B cell (primary cell): ENCODE results near the gene ESRRA. TPM values are rescaled to one million over a fixed set of nuclear protein-coding genes. Genes with fewer than 3 reads are reported as not detected.

Experiments used
- ATAC-seq: fragments of 200-7000 bp; cut with Tn5 transposase; one replicate; pipeline ENCODE4 v1.10.0; 2021; ENCODE audit warnings: low read depth, mild to moderate bottlenecking, moderate number of reproducible peaks, moderate library complexity
- CTCF ChIA-PET: fragments of 350-600 bp; sonication (Branson Sonifier 250); formaldehyde crosslinking; loops from one replicate; lab custom pipeline; 2021; ENCODE audit warnings: antibody characterized with exemption, inconsistent platforms; lab: Charles Lee
- POLR2A ChIA-PET: fragments of 350-600 bp; sonication (Branson Sonifier 250); formaldehyde crosslinking; loops from one replicate; lab custom pipeline; 2021; ENCODE audit warnings: antibody characterized with exemption; lab: Charles Lee
- DNase-seq: peaks from one replicate; pipeline ENCODE4 v3.0.0; 2013
- H2AFZ ChIP-seq: 2 replicates; pipeline ENCODE4 v1.6.1; 2012; ENCODE audit warnings: mild to moderate bottlenecking, low read depth, low read length; ENCODE audit not compliant: insufficient read depth, poor library complexity, severe bottlenecking
- H3K27ac ChIP-seq, 2 donors: 1 replicate in 1 of 2; 2 replicates in 1 of 2; pipeline ENCODE4 v1.5.1; 2012 to 2013; ENCODE audit warnings: low read length in 2 of 2, mild to moderate bottlenecking in 2 of 2, moderate library complexity in 1 of 2
- H3K27me3 ChIP-seq, 4 experiments: fragments of 200-600 bp in 1 of 4; sonication (generic) in 1 of 4; replicated peaks in 1 of 4; 1 replicate in 2 of 4; 2 replicates in 2 of 4; pipeline versions ENCODE4 v1.6.1 to v1.7.0; 2013 to 2016; ENCODE audit warnings: low read length in 3 of 4, mild to moderate bottlenecking in 2 of 4, mixed read lengths in 1 of 4, moderate library complexity in 1 of 4; ENCODE audit not compliant: insufficient read depth in 4 of 4, control insufficient read depth in 3 of 4; ENCODE audit errors: control extremely low read depth in 1 of 4
- H3K36me3 ChIP-seq, 2 experiments: replicated peaks in 1 of 2; 1 replicate in 1 of 2; 2 replicates in 1 of 2; pipeline versions ENCODE4 v1.6.1 to v1.7.1; 2013; ENCODE audit warnings: low read length in 1 of 2; ENCODE audit not compliant: insufficient read depth in 2 of 2, control insufficient read depth in 1 of 2; ENCODE audit errors: control extremely low read depth in 1 of 2, extremely low read depth in 1 of 2
- H3K4me1 ChIP-seq, 2 donors: fragments of 200-600 bp in 1 of 2; sonication (generic) in 1 of 2; 1 replicate in 1 of 2; 2 replicates in 1 of 2; pipeline versions ENCODE4 v1.5.1 to v1.6.1; 2013 to 2017; ENCODE audit warnings: low read length in 2 of 2; ENCODE audit not compliant: control insufficient read depth in 2 of 2, insufficient read depth in 2 of 2
- H3K4me2 ChIP-seq: replicated peaks from 2 replicates; pipeline ENCODE3; 2012; ENCODE audit warnings: mild to moderate bottlenecking, low read depth, low read length; ENCODE audit not compliant: poor library complexity, severe bottlenecking
- H3K4me3 ChIP-seq, 5 experiments: fragments of 200-600 bp in 1 of 5; sonication (generic) in 1 of 5; 1 replicate in 3 of 5; 2 replicates in 2 of 5; pipeline versions ENCODE4 v1.5.1 to v1.7.0; 2011 to 2016; ENCODE audit warnings: low read length in 4 of 5, mild to moderate bottlenecking in 4 of 5, low read depth in 2 of 5, control low read depth in 1 of 5, moderate library complexity in 1 of 5; ENCODE audit not compliant: insufficient read depth in 1 of 5; ENCODE audit errors: control extremely low read depth in 1 of 5, extremely low read depth in 1 of 5
- H3K79me2 ChIP-seq: fragments of 200-600 bp; sonication (generic); one replicate; pipeline ENCODE4 v1.6.0; 2016; ENCODE audit warnings: low read length; ENCODE audit not compliant: control insufficient read depth, insufficient read depth
- H3K9ac ChIP-seq: fragments of 200-600 bp; sonication (generic); 2 replicates; pipeline ENCODE4 v1.6.1; 2017; ENCODE audit warnings: mild to moderate bottlenecking, low read length, moderate library complexity
- H3K9me3 ChIP-seq, 3 donors: one replicate each; pipeline versions ENCODE4 v1.6.1 to v1.7.1; 2013; ENCODE audit warnings: low read length in 2 of 3; ENCODE audit not compliant: control insufficient read depth in 2 of 3, insufficient read depth in 1 of 3; ENCODE audit errors: control extremely low read depth in 1 of 3
- H4K20me1 ChIP-seq: 2 replicates; pipeline ENCODE4 v1.6.0; 2012; ENCODE audit warnings: mild to moderate bottlenecking, low read length; ENCODE audit not compliant: insufficient read depth, control insufficient read depth, poor library complexity, severe bottlenecking
- H3K27ac Mint-ChIP-seq: one replicate; pipeline ENCODE4 v1.8.0; 2021; ENCODE audit warnings: mixed read lengths
- H3K27me3 Mint-ChIP-seq: one replicate; pipeline ENCODE4 v1.8.0; 2021; ENCODE audit warnings: mixed read lengths
- H3K4me1 Mint-ChIP-seq: one replicate; pipeline ENCODE4 v1.8.0; 2021; ENCODE audit warnings: mixed read lengths
- H3K4me3 Mint-ChIP-seq: one replicate; pipeline ENCODE4 v1.8.0; 2021; ENCODE audit warnings: mixed read lengths
- H3K9me3 Mint-ChIP-seq: one replicate; pipeline ENCODE4 v1.8.0; 2022; ENCODE audit warnings: mixed read lengths; ENCODE audit not compliant: insufficient read depth
- EZH2 ChIP-seq: IDR thresholded peaks from 2 replicates; pipeline ENCODE4 v1.6.1; 2012; ENCODE audit warnings: borderline replicate concordance, low read depth, mild to moderate bottlenecking, moderate library complexity, low read length; ENCODE audit not compliant: insufficient read depth, poor library complexity, severe bottlenecking
- WGBS: methylation state at CpG from one replicate; pipeline ENCODE4 v1.1.5; 2013; ENCODE audit warnings: missing lambda C conversion rate; ENCODE audit not compliant: insufficient coverage; 5-methylcytosine and 5-hydroxymethylcytosine counted together
- intact Hi-C: fragments of 100-400 bp; cut with micrococcal nuclease; formaldehyde crosslinking; loops from one replicate; pipeline ENCODE4 v1.10.0; 2022
- polyA plus RNA-seq: library from polyadenylated mRNA; depleted of rRNA; stranded (reverse); fragments of >200 nt; gene quantifications from 2 replicates; pipeline ENCODE4 v1.2.3, GENCODE V29; 2012
- total RNA-seq, 2 donors: library from RNA; stranded (reverse); fragments of 120-200 nt in 1 of 2; gene quantifications; 1 replicate in 1 of 2; 2 replicates in 1 of 2; pipeline versions ENCODE4 v1.2.3 to v1.2.4, GENCODE V29; 2013 to 2022
- TF ChIP-seq, protein P1 (sequence below): fragments of 200-600 bp; IDR thresholded peaks from one replicate; pipeline ENCODE4 v1.8.0; 2022; ENCODE audit warnings: antibody characterized with exemption, mild to moderate bottlenecking

The ESRRA gene
- total and polyA plus RNA-seq, 2 donors (not counting 1 experiment from before 2014, with no cell fraction given), result 16.3 to 39.6 TPM

DNA sequence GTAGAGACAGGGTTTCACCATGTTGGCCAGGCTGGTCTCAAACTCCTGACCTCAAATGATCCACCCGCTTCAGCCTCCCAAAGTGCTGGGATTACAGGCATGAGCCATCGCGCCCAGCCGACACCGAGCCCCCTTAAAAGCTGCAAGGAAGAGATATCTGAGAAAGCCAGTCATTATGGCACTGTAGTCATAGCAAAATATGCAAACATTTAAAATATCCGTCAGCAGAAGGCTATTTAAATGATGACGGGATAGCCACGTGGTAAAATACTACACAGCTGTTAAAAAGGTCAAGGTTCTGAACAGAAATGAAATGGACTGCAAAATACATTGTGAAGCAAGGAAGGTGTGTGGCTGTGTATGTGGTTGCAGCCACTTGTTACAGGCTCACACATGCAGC, 28.2 kb downstream of the ESRRA start:
- Mint-ChIP-seq H3K27ac (no peak overlapping the region), H3K9me3 (no peaks in the 10 kb centered on the region), H3K4me3 (no peak overlapping the region), H3K27me3 (no peaks in the 10 kb centered on the region), H3K4me1 (peaks cover 42% of the 10 kb centered on the region)
- POLR2A ChIA-PET, result interaction anchor here (0.6 to 3.0 kb wide), 2 partner anchors 16 to 361 kb away, joined by 3 to 24 read pairs; partner anchors contain the start of genes PRDX5 and TRMT112
- no peak for TF ChIP-seq EZH2
- TF ChIP-seq, protein P1, sequence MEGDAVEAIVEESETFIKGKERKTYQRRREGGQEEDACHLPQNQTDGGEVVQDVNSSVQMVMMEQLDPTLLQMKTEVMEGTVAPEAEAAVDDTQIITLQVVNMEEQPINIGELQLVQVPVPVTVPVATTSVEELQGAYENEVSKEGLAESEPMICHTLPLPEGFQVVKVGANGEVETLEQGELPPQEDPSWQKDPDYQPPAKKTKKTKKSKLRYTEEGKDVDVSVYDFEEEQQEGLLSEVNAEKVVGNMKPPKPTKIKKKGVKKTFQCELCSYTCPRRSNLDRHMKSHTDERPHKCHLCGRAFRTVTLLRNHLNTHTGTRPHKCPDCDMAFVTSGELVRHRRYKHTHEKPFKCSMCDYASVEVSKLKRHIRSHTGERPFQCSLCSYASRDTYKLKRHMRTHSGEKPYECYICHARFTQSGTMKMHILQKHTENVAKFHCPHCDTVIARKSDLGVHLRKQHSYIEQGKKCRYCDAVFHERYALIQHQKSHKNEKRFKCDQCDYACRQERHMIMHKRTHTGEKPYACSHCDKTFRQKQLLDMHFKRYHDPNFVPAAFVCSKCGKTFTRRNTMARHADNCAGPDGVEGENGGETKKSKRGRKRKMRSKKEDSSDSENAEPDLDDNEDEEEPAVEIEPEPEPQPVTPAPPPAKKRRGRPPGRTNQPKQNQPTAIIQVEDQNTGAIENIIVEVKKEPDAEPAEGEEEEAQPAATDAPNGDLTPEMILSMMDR, result no peak
- no peaks in the 10 kb centered on the region for H4K20me1 ChIP-seq
- CTCF ChIA-PET, result interaction anchor here (0.7 to 5.2 kb wide), 5 partner anchors 16 to 1557 kb away, joined by 4 to 47 read pairs (median 15); partner anchors contain the start of genes CATSPERZ, ESRRA, PRDX5 and TRMT112
- peaks cover 20 to 35% of the 10 kb centered on the region in 2 donors for H3K4me1 ChIP-seq
- ATAC-seq, result no peak
- H3K9ac ChIP-seq, result no peak overlapping the region
- intact Hi-C loops, result no loop called here
- DNase-seq, result no peak
- H3K4me2 ChIP-seq, result no peak overlapping the region
- no peak overlapping the region for H2AFZ ChIP-seq
- H3K79me2 ChIP-seq, result peaks cover 18% of the 10 kb centered on the region
- H3K27me3 ChIP-seq, result no peaks in the 10 kb centered on the region
- no peak overlapping the region for H3K4me3 ChIP-seq
- peaks cover 0 to 10% of the 10 kb centered on the region in 2 experiments for H3K36me3 ChIP-seq
- WGBS, result 95% methylated on average over 7 of the region's 8 CpGs
- no peak overlapping the region for H3K27ac ChIP-seq
- no peaks in the 10 kb centered on the region for H3K9me3 ChIP-seq
